Natural killer cell (primary cell): ENCODE data around the gene KLHL36. TPM values are rescaled to one million over a fixed set of nuclear protein-coding genes. Genes with fewer than 3 reads are reported as not detected.
A peak's percentile ranks its signal among the peaks of the same experiment; 100 is the strongest.

Experiments
- ATAC-seq, 3 donors: fragments of 150-1000 bp in 2 of 3; fragments of 200-7000 bp in 1 of 3; cut with Tn5 transposase; 1 replicate in 1 of 3; 2 replicates in 2 of 3; pipeline ENCODE4 v1.10.0; 2021; ENCODE audit warnings: mild to moderate bottlenecking in 2 of 3, moderate library complexity in 2 of 3
- DNase-seq, 2 donors: peaks; one replicate each; pipeline versions ENCODE4 v3.0.0 to v3.0.0-alpha.2; 2013 to 2021; ENCODE audit warnings: mixed read lengths in 1 of 2
- H3K27ac ChIP-seq: one replicate; pipeline ENCODE4 v1.5.1; 2013; ENCODE audit warnings: mild to moderate bottlenecking, low read length
- H3K27me3 ChIP-seq: one replicate; pipeline ENCODE4 v1.6.1; 2013; ENCODE audit warnings: low read length; ENCODE audit not compliant: control insufficient read depth, insufficient read depth
- H3K36me3 ChIP-seq: one replicate; pipeline ENCODE4 v1.6.1; 2013; ENCODE audit warnings: low read length; ENCODE audit not compliant: control insufficient read depth, insufficient read depth
- H3K4me1 ChIP-seq: one replicate; pipeline ENCODE4 v1.6.1; 2013; ENCODE audit warnings: low read length; ENCODE audit not compliant: control insufficient read depth, insufficient read depth
- H3K4me3 ChIP-seq: one replicate; pipeline ENCODE4 v1.5.1; 2013; ENCODE audit warnings: low read length
- H3K9me3 ChIP-seq: one replicate; pipeline ENCODE4 v1.6.1; 2013; ENCODE audit warnings: low read length; ENCODE audit not compliant: control insufficient read depth, insufficient read depth
- H3K27ac Mint-ChIP-seq, 2 donors: one replicate each; pipeline ENCODE4 v1.8.0; 2022; ENCODE audit warnings: mild to moderate bottlenecking in 2 of 2, mixed read lengths in 2 of 2, moderate library complexity in 1 of 2
- H3K27me3 Mint-ChIP-seq, 2 donors: one replicate each; pipeline ENCODE4 v1.8.0; 2022; ENCODE audit warnings: low read depth in 2 of 2, mixed read lengths in 2 of 2
- H3K36me3 Mint-ChIP-seq: one replicate; pipeline ENCODE4 v1.8.0; 2022; ENCODE audit warnings: mixed read lengths
- H3K4me1 Mint-ChIP-seq, 2 donors: one replicate each; pipeline ENCODE4 v1.8.0; 2022; ENCODE audit warnings: mixed read lengths in 2 of 2
- H3K4me3 Mint-ChIP-seq: one replicate; pipeline ENCODE4 v1.8.0; 2022; ENCODE audit warnings: mild to moderate bottlenecking, moderate library complexity, mixed read lengths
- H3K9me3 Mint-ChIP-seq, 2 donors: one replicate each; pipeline ENCODE4 v1.8.0; 2022; ENCODE audit warnings: mixed read lengths in 2 of 2
- CTCF ChIP-seq: fragments of 200-600 bp; IDR thresholded peaks from one replicate; pipeline ENCODE4 v1.8.0; 2022; ENCODE audit warnings: antibody characterized with exemption
- WGBS: methylation state at CpG from one replicate; pipeline ENCODE4 v1.1.7; 2013; ENCODE audit warnings: missing lambda C conversion rate; ENCODE audit not compliant: insufficient coverage; 5-methylcytosine and 5-hydroxymethylcytosine counted together
- intact Hi-C: fragments of 100-400 bp; cut with micrococcal nuclease; formaldehyde crosslinking; loops from one replicate; pipeline ENCODE4 v1.14.2; 2022
- total RNA-seq, 4 donors: library from RNA; stranded (reverse); fragments of 120-200 nt in 1 of 4; gene quantifications; one replicate each; pipeline versions ENCODE4 v1.2.3 to v1.2.4, GENCODE V29; 2013 to 2022

The KLHL36 gene
- total RNA-seq, 3 donors from 2014 or later (not counting 1 experiment from before 2014, with no cell fraction given), result 47.2 to 62.3 (median 60.5) TPM

GRCh38 chr16:84605339-84605848, 42.9 kb upstream of the KLHL36 start:
- no peak for DNase-seq
- Mint-ChIP-seq H3K4me3 (no peak overlapping the region), H3K9me3 (no peaks in the 10 kb centered on the region), H3K27ac (no peak overlapping the region), H3K27me3 (peaks cover 8 to 14% of the 10 kb centered on the region in 2 donors), H3K36me3 (no peaks in the 10 kb centered on the region), H3K4me1 (peaks cover 34 to 44% of the 10 kb centered on the region in 2 donors)
- intact Hi-C loops, result no loop called here
- no peaks in the 10 kb centered on the region for H3K27me3 ChIP-seq
- peaks cover 91% of the 10 kb centered on the region for H3K4me1 ChIP-seq
- no peak overlapping the region for H3K27ac ChIP-seq
- WGBS, result 96% methylated on average over 6 of the region's 6 CpGs
- H3K9me3 ChIP-seq, result peaks cover 3% of the 10 kb centered on the region
- peaks cover 4% of the 10 kb centered on the region for H3K36me3 ChIP-seq
- TF ChIP-seq CTCF, result no peak
- ATAC-seq, result no peak
- no peak overlapping the region for H3K4me3 ChIP-seq

GRCh38 chr16:84606081-84606875, 42.0 kb upstream of the KLHL36 start:
- H3K9me3 Mint-ChIP-seq, result no peaks in the 10 kb centered on the region
- peak in 1 of 2 donors; percentile 66 for DNase-seq
- peaks cover 0 to 11% of the 10 kb centered on the region in 2 donors for H3K27me3 Mint-ChIP-seq
- peaks cover 83% of the 10 kb centered on the region for H3K4me1 ChIP-seq
- TF ChIP-seq CTCF, result no peak
- peaks cover 4% of the 10 kb centered on the region for H3K36me3 ChIP-seq
- peaks cover 3% of the 10 kb centered on the region for H3K9me3 ChIP-seq
- no peaks in the 10 kb centered on the region for H3K27me3 ChIP-seq
- H3K36me3 Mint-ChIP-seq, result no peaks in the 10 kb centered on the region
- peaks cover 26 to 42% of the 10 kb centered on the region in 2 donors for H3K4me1 Mint-ChIP-seq
- no peak overlapping the region for H3K4me3 Mint-ChIP-seq
- H3K4me3 ChIP-seq, result no peak overlapping the region
- H3K27ac Mint-ChIP-seq, result no peak overlapping the region
- H3K27ac ChIP-seq, result peak overlapping the region; percentile 62
- 56% methylated on average over 14 of the region's 14 CpGs for WGBS
- peak in 2 of 3 donors; percentile 27 to 65 for ATAC-seq
- intact Hi-C loops, result no loop called here

- Histone ChIP-seq H3K4me3 (no peak overlapping the region), H3K27ac (peak overlapping the region; percentile 62), H3K27me3 (no peaks in the 10 kb centered on the region), H3K36me3 (peaks cover 4% of the 10 kb centered on the region), H3K4me1 (peaks cover 80% of the 10 kb centered on the region), H3K9me3 (peaks cover 3% of the 10 kb centered on the region)
- Mint-ChIP-seq H3K27ac (no peak overlapping the region), H3K27me3 (peaks cover 0 to 14% of the 10 kb centered on the region in 2 donors), H3K4me3 (no peak overlapping the region), H3K4me1 (peaks cover 26 to 42% of the 10 kb centered on the region in 2 donors), H3K36me3 (no peaks in the 10 kb centered on the region), H3K9me3 (no peaks in the 10 kb centered on the region)
- intact Hi-C loops, result no loop called here
- WGBS, result 94% methylated on average over 13 of the region's 13 CpGs
- no peak for TF ChIP-seq CTCF
- no peak for ATAC-seq
- DNase-seq, result no peak
Observed at GRCh38 chr16:84607061-84607460, 41.2 kb upstream of the KLHL36 start.
